HCT116 (cell line): ENCODE data around the gene SEPTIN5. TPM values are rescaled to one million over a fixed set of nuclear protein-coding genes. Genes with fewer than 3 reads are reported as not detected.

Source experiments
- ATAC-seq: fragments of 200-7000 bp; cut with Tn5 transposase; 2 replicates; pipeline ENCODE4 v1.9.1; 2020; ENCODE audit warnings: mild to moderate bottlenecking, moderate library complexity
- BruUV-seq: library from RNA; stranded (reverse); fragments of 400-500 nt; replicated peaks from 2 replicates; lab custom pipeline; 2021; lab: Mats Ljungman, UMichigan
- CTCF ChIA-PET: fragments of 300-600 bp; sonication (Branson Sonifier 250); formaldehyde crosslinking; loops from one replicate; lab custom pipeline; 2021; ENCODE audit warnings: antibody characterized with exemption; lab: Charles Lee
- POLR2A ChIA-PET: fragments of 300-600, 350-600 bp; sonication (Branson Sonifier 250); formaldehyde crosslinking; loops from one replicate; lab custom pipeline; 2021; ENCODE audit warnings: antibody characterized with exemption; lab: Charles Lee
- RAD21 ChIA-PET, 2 experiments: fragments of 300-600 bp; sonication (Branson Sonifier 250); formaldehyde crosslinking; loops; one replicate each; lab custom pipeline; 2023; ENCODE audit warnings: low total read pairs in 2 of 2; ENCODE audit not compliant: uncharacterized antibody in 2 of 2, unreplicated experiment in 2 of 2, low non-redundant PET in 1 of 2; lab: Charles Lee
- DNase-seq: peaks from one replicate; pipeline ENCODE4 v3.0.0-alpha.2; 2010; ENCODE audit warnings: low read depth, low spot score
- H2AFZ ChIP-seq: fragments of 200-600 bp; shearing (Covaris generic), sonication (generic); 2 replicates; pipeline ENCODE4 v1.6.1; 2017; ENCODE audit warnings: low read depth, mixed run types, mixed read lengths, antibody characterized with exemption, low read length; ENCODE audit not compliant: poor library complexity, severe bottlenecking
- H3K27ac ChIP-seq: 2 replicates; pipeline ENCODE4 v1.5.1; 2012; ENCODE audit warnings: low read depth, low read length
- H3K27me3 ChIP-seq: fragments of 200-600 bp; sonication (generic); 2 replicates; pipeline ENCODE4 v1.6.1; 2016; ENCODE audit warnings: mixed run types, low read length, mixed read lengths; ENCODE audit not compliant: insufficient read depth
- H3K36me3 ChIP-seq, 2 experiments: fragments of 200-500 bp in 1 of 2; fragments of 200-600 bp in 1 of 2; sonication (Bioruptor generic) in 1 of 2; sonication (generic) in 1 of 2; 2 replicates each; pipeline versions ENCODE4 v1.5.1 to v1.6.1; 2014 to 2016; ENCODE audit warnings: low read length in 2 of 2, inconsistent platforms in 1 of 2, mixed read lengths in 1 of 2, mixed run types in 1 of 2; ENCODE audit not compliant: insufficient read depth in 2 of 2, control insufficient read depth in 1 of 2
- H3K4me1 ChIP-seq, 2 experiments: fragments of 200-600 bp in 1 of 2; sonication (generic) in 1 of 2; 2 replicates each; pipeline versions ENCODE4 v1.5.1 to v1.6.1; 2012 to 2017; ENCODE audit warnings: low read length in 2 of 2, inconsistent platforms in 1 of 2, mild to moderate bottlenecking in 1 of 2, mixed read lengths in 1 of 2, mixed run types in 1 of 2, moderate library complexity in 1 of 2; ENCODE audit not compliant: insufficient read depth in 2 of 2, control insufficient read depth in 1 of 2
- H3K4me2 ChIP-seq: fragments of 200-600 bp; sonication (generic); 2 replicates; pipeline ENCODE4 v1.6.1; 2017; ENCODE audit warnings: mixed run types, low read length, mixed read lengths
- H3K4me3 ChIP-seq, 2 experiments: fragments of 200-600 bp in 1 of 2; sonication (generic) in 1 of 2; replicated peaks in 1 of 2; 2 replicates each; pipeline ENCODE4 v1.5.1; 2011 to 2016; ENCODE audit warnings: low read length in 2 of 2, control low read depth in 1 of 2, low read depth in 1 of 2, mild to moderate bottlenecking in 1 of 2, mixed read lengths in 1 of 2, mixed run types in 1 of 2
- H3K79me2 ChIP-seq: fragments of 200-600 bp; sonication (generic); 2 replicates; pipeline ENCODE4 v1.6.1; 2017; ENCODE audit warnings: mild to moderate bottlenecking, mixed run types, low read length, moderate library complexity, mixed read lengths; ENCODE audit not compliant: insufficient read depth
- H3K9ac ChIP-seq: fragments of 200-600 bp; sonication (generic); 2 replicates; pipeline ENCODE4 v1.6.1; 2016; ENCODE audit warnings: low read length, mixed read lengths
- H3K9me2 ChIP-seq: fragments of 200-600 bp; sonication (generic), shearing (Covaris generic); 2 replicates; pipeline ENCODE4 v1.6.1; 2017; ENCODE audit warnings: mixed run types, mild to moderate bottlenecking, moderate library complexity; ENCODE audit not compliant: insufficient read depth
- H3K9me3 ChIP-seq, 2 experiments: fragments of 200-500 bp in 1 of 2; fragments of 200-600 bp in 1 of 2; sonication (Bioruptor generic) in 1 of 2; sonication (generic) in 1 of 2; 2 replicates each; pipeline ENCODE4 v1.6.1; 2014 to 2017; ENCODE audit warnings: low read length in 2 of 2, mixed read lengths in 2 of 2, inconsistent platforms in 1 of 2, low read depth in 1 of 2, mild to moderate bottlenecking in 1 of 2, mixed run types in 1 of 2, moderate library complexity in 1 of 2; ENCODE audit not compliant: control insufficient read depth in 1 of 2, insufficient read depth in 1 of 2
- H4K20me1 ChIP-seq: fragments of 200-600 bp; sonication (generic), shearing (Covaris generic); 2 replicates; pipeline ENCODE4 v1.6.1; 2017; ENCODE audit warnings: mixed run types, mild to moderate bottlenecking, moderate library complexity; ENCODE audit not compliant: insufficient read depth
- CBX3 ChIP-seq: IDR thresholded peaks from 2 replicates; pipeline ENCODE4 v1.6.1; 2012; ENCODE audit warnings: low read depth
- CTCF ChIP-seq, 3 experiments: fragments of 200-600 bp in 1 of 3; sonication (generic) in 1 of 3; IDR thresholded peaks in 2 of 3; conservative IDR thresholded peaks in 1 of 3; 2 replicates each; pipeline ENCODE4 v1.5.1; 2012 to 2017; ENCODE audit warnings: low read depth in 2 of 3, low read length in 2 of 3, antibody characterized with exemption in 1 of 3, borderline replicate concordance in 1 of 3, control low read depth in 1 of 3, mild to moderate bottlenecking in 1 of 3, mixed read lengths in 1 of 3, mixed run types in 1 of 3, moderate library complexity in 1 of 3; ENCODE audit not compliant: insufficient read depth in 1 of 3
- EGR1 ChIP-seq: IDR thresholded peaks from 2 replicates; pipeline ENCODE4 v1.6.1; 2012; ENCODE audit warnings: low read depth
- ELF1 ChIP-seq: IDR thresholded peaks from 2 replicates; pipeline ENCODE4 v1.6.1; 2012; ENCODE audit warnings: low read depth, borderline replicate concordance
- EZH2 ChIP-seq: fragments of 200-600 bp; sonication (generic); IDR thresholded peaks from 2 replicates; pipeline ENCODE4 v1.6.1; 2017; ENCODE audit warnings: antibody characterized with exemption, mixed run types
- FOSL1 ChIP-seq: IDR thresholded peaks from 2 replicates; pipeline ENCODE4 v1.6.1; 2012; ENCODE audit warnings: low read depth
- JUND ChIP-seq: IDR thresholded peaks from 2 replicates; pipeline ENCODE4 v1.6.1; 2012
- POLR2A ChIP-seq: IDR thresholded peaks from 2 replicates; pipeline ENCODE4 v1.7.0; 2011; ENCODE audit warnings: borderline replicate concordance; ENCODE audit not compliant: insufficient read depth, insufficient read length; ENCODE audit errors: extremely low read depth
- POLR2AphosphoS5 ChIP-seq: IDR thresholded peaks from 2 replicates; pipeline ENCODE4 v1.6.1; 2011; ENCODE audit warnings: mild to moderate bottlenecking, low read depth, low read length, moderate library complexity
- RAD21 ChIP-seq: IDR thresholded peaks from 2 replicates; pipeline ENCODE4 v1.6.1; 2012; ENCODE audit warnings: low read depth, mild to moderate bottlenecking
- SP1 ChIP-seq: IDR thresholded peaks from 2 replicates; pipeline ENCODE4 v1.6.1; 2012; ENCODE audit warnings: low read depth
- SRF ChIP-seq: IDR thresholded peaks from 2 replicates; pipeline ENCODE4 v1.6.1; 2012; ENCODE audit warnings: low read depth
- TCF7L2 ChIP-seq: IDR thresholded peaks from 2 replicates; pipeline ENCODE4 v1.7.0; 2011; ENCODE audit warnings: borderline replicate concordance, inconsistent platforms; ENCODE audit not compliant: insufficient read depth, insufficient read length; ENCODE audit errors: extremely low read depth
- YY1 ChIP-seq: IDR thresholded peaks from 2 replicates; pipeline ENCODE4 v1.6.1; 2011; ENCODE audit warnings: low read length, low read depth, moderate library complexity, mild to moderate bottlenecking; ENCODE audit not compliant: insufficient replicate concordance; ENCODE audit errors: extremely low read depth
- ZFX ChIP-seq: fragments of 450-650 bp; IDR thresholded peaks from 2 replicates; pipeline ENCODE4 v1.6.1; 2017
- ZNF274 ChIP-seq: fragments of 200-500 bp; sonication (Bioruptor generic); IDR thresholded peaks from 2 replicates; pipeline ENCODE4 v1.6.1; 2014; ENCODE audit warnings: mild to moderate bottlenecking, low read depth, low read length, inconsistent platforms
- intact Hi-C: fragments of 100-400 bp; cut with micrococcal nuclease; formaldehyde crosslinking; loops from 2 replicates; pipeline ENCODE4 v1.10.0; 2022
- total RNA-seq: library from RNA; stranded (reverse); gene quantifications from one replicate; pipeline ENCODE4 v1.2.1, GENCODE V29; 2021; ENCODE audit not compliant: unreplicated experiment
- TF ChIP-seq, protein P1 (sequence below): IDR thresholded peaks from 2 replicates; pipeline ENCODE4 v1.6.1; 2012

Gene SEPTIN5
- total RNA-seq, 1 experiment from 2014 or later: 9.0 TPM

- intact Hi-C loops: no loop called here
- BruUV-seq: no TSS peak
- ATAC-seq: no peak
- no peaks in the 10 kb centered on the region for H4K20me1 ChIP-seq
- no peak overlapping the region for H3K27ac ChIP-seq
- H3K9me2 ChIP-seq: no peaks in the 10 kb centered on the region
- H3K4me2 ChIP-seq: no peak overlapping the region
- no peak for DNase-seq
- ChIA-PET POLR2A (no interaction called here), CTCF (interaction anchor here (0.7 kb wide), 1 partner anchor 23 kb away, joined by 4 read pairs; no protein-coding TSS in a partner anchor), RAD21 (no interaction called here)
- no peaks in the 10 kb centered on the region for H3K9me3 ChIP-seq
- no peak overlapping the region for H2AFZ ChIP-seq
- peaks cover 4 to 16% of the 10 kb centered on the region in 2 experiments; a peak in 3 of 4 replicates for H3K4me1 ChIP-seq
- no peaks in the 10 kb centered on the region for H3K36me3 ChIP-seq
- H3K27me3 ChIP-seq: no peaks in the 10 kb centered on the region
- no peak overlapping the region for H3K4me3 ChIP-seq
- no peaks in the 10 kb centered on the region for H3K79me2 ChIP-seq
- H3K9ac ChIP-seq: no peak overlapping the region
- TF ChIP-seq CTCF (IDR thresholded peaks at IDR 0.05 in 2 of 3, conservative IDR thresholded peaks at IDR 0.05 in 1 of 3; ENCODE audit: borderline replicate concordance in 1 of 3, insufficient read depth in 1 of 3, low read depth in 2 of 3, low read length in 2 of 3) (peak in 2 of 3 experiments; percentile 24 to 31; a peak in 2 of 6 replicates), CBX3 (no peak)
Observed at GRCh38 chr22:19753090-19753842, 39.0 kb downstream of the SEPTIN5 start.

DNA sequence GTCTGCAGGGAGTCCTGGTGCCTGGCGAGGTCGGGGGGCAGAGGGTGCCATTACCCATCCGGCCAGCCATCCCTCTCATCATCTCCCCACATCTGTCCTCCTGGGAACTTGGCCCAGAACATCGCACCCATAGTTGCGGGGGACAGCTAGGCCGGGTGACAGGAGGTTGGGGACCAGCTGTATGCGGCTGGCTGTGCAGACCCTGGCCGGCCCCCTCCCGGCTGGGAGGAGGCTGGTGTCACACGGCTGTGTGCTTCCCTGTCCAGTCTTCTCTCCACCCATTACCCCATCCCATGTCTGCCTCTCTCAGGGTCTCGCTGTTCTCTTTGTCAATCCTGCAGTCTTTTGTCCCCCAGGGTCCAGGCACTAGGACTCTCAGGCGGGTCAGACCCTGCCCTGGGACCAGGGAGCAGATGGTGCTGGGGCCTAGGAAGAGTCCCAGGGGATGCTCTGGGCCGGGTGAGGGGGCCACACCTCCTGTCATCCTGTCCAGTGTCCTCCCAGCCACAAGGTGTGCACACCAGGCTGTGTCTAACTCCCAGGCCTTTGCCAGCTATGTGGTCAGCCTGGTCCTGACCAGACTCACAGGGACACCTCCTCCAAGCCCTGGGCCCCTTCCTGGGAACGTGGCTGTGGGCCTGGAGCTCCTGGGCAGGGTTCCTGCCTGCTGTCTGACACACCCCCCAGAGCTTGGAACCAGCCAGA is 39.8 kb downstream of the SEPTIN5 start:
- no peak for ATAC-seq
- H3K36me3 ChIP-seq: no peaks in the 10 kb centered on the region
- H3K4me1 ChIP-seq: peaks cover 4 to 16% of the 10 kb centered on the region in 2 experiments; a peak in 3 of 4 replicates
- no peak overlapping the region for H3K9ac ChIP-seq
- no peak for DNase-seq
- no peaks in the 10 kb centered on the region for H4K20me1 ChIP-seq
- ChIA-PET CTCF (interaction anchor here (0.7 kb wide), 1 partner anchor 24 kb away, joined by 4 read pairs; no protein-coding TSS in a partner anchor), RAD21 (no interaction called here), POLR2A (no interaction called here)
- BruUV-seq: no TSS peak
- no peaks in the 10 kb centered on the region for H3K27me3 ChIP-seq
- no peak overlapping the region for H2AFZ ChIP-seq
- H3K9me3 ChIP-seq: no peaks in the 10 kb centered on the region
- H3K4me3 ChIP-seq: no peak overlapping the region
- intact Hi-C loops: no loop called here
- H3K27ac ChIP-seq: no peak overlapping the region
- H3K9me2 ChIP-seq: no peaks in the 10 kb centered on the region
- no peak overlapping the region for H3K4me2 ChIP-seq
- H3K79me2 ChIP-seq: no peaks in the 10 kb centered on the region
- no peak for TF ChIP-seq SRF
- no peak for TF ChIP-seq JUND
- TF ChIP-seq SP1: no peak
- TF ChIP-seq POLR2AphosphoS5: no peak
- TF ChIP-seq TCF7L2: no peak
- no peak for TF ChIP-seq ZNF274
- TF ChIP-seq ELF1: no peak
- no peak for TF ChIP-seq FOSL1
- TF ChIP-seq YY1: no peak
- TF ChIP-seq, protein P1, sequence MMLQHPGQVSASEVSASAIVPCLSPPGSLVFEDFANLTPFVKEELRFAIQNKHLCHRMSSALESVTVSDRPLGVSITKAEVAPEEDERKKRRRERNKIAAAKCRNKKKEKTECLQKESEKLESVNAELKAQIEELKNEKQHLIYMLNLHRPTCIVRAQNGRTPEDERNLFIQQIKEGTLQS: no peak
- TF ChIP-seq ZFX: no peak
- no peak for TF ChIP-seq EZH2
- TF ChIP-seq EGR1: no peak
- TF ChIP-seq POLR2A: no peak
- TF ChIP-seq RAD21: no peak
